Ascending aorta (tissue), 2 donors: ENCODE results near the gene SYTL5. TPM values are rescaled to one million over a fixed set of nuclear protein-coding genes. Genes with fewer than 3 reads are reported as not detected.

Source experiments
- DNase-seq, 2 donors: peaks; one replicate each; pipeline ENCODE4 v3.0.0-alpha.2; 2019; ENCODE audit warnings: low spot score in 2 of 2
- H3K27ac ChIP-seq, 2 donors: fragments of 200-600 bp; sonication (generic); one replicate each; pipeline ENCODE4 v1.5.1; 2016 to 2017; ENCODE audit warnings: mild to moderate bottlenecking in 1 of 2
- H3K27me3 ChIP-seq: fragments of 200-600 bp; sonication (generic); one replicate; pipeline ENCODE4 v1.5.1; 2017
- H3K36me3 ChIP-seq, 2 donors: fragments of 200-600 bp; sonication (generic); one replicate each; pipeline ENCODE4 v1.5.1; 2016
- H3K4me1 ChIP-seq, 2 donors: fragments of 200-600 bp; sonication (generic); one replicate each; pipeline ENCODE4 v1.5.1; 2016 to 2017; ENCODE audit warnings: mild to moderate bottlenecking in 1 of 2
- H3K4me3 ChIP-seq, 2 donors: fragments of 200-600 bp; sonication (generic); one replicate each; pipeline ENCODE4 v1.5.1; 2016 to 2017; ENCODE audit warnings: mild to moderate bottlenecking in 1 of 2
- H3K9me3 ChIP-seq, 2 donors: fragments of 200-600 bp; sonication (generic); one replicate each; pipeline ENCODE4 v1.5.1; 2016
- intact Hi-C: fragments of 100-400 bp; cut with DNase I; formaldehyde crosslinking; loops from one replicate; pipeline ENCODE4 v1.15.1; 2023
- total RNA-seq: library from RNA; depleted of rRNA; stranded (reverse); fragments of >200 nt; gene quantifications from one replicate; pipeline ENCODE4 v1.1.0, GENCODE V29; 2016
- TF ChIP-seq, protein P1 (sequence below), 3 experiments: fragments of 200-600 bp in 2 of 3; fragments of 450-650 bp in 1 of 3; sonication (generic) in 2 of 3; IDR thresholded peaks; one replicate each; pipeline ENCODE4 v1.5.1; 2016 to 2019; ENCODE audit warnings: antibody characterized with exemption in 3 of 3, mild to moderate bottlenecking in 1 of 3, moderate library complexity in 1 of 3

The SYTL5 gene
- total RNA-seq, 1 donor from 2014 or later, result not detected

GRCh38 chrX:38081909-38082308 is 75.6 kb downstream of the SYTL5 start:
- H3K27ac ChIP-seq, result no peak overlapping the region
- no peaks in the 10 kb centered on the region for H3K36me3 ChIP-seq
- H3K27me3 ChIP-seq, result no peaks in the 10 kb centered on the region
- no peaks in the 10 kb centered on the region for H3K9me3 ChIP-seq
- DNase-seq, result no peak
- no peak overlapping the region for H3K4me3 ChIP-seq
- H3K4me1 ChIP-seq, result no peaks in the 10 kb centered on the region
- intact Hi-C loops, result no loop called here
- TF ChIP-seq, protein P1, sequence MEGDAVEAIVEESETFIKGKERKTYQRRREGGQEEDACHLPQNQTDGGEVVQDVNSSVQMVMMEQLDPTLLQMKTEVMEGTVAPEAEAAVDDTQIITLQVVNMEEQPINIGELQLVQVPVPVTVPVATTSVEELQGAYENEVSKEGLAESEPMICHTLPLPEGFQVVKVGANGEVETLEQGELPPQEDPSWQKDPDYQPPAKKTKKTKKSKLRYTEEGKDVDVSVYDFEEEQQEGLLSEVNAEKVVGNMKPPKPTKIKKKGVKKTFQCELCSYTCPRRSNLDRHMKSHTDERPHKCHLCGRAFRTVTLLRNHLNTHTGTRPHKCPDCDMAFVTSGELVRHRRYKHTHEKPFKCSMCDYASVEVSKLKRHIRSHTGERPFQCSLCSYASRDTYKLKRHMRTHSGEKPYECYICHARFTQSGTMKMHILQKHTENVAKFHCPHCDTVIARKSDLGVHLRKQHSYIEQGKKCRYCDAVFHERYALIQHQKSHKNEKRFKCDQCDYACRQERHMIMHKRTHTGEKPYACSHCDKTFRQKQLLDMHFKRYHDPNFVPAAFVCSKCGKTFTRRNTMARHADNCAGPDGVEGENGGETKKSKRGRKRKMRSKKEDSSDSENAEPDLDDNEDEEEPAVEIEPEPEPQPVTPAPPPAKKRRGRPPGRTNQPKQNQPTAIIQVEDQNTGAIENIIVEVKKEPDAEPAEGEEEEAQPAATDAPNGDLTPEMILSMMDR (IDR thresholded peaks at IDR 0.05), result no peak

- Histone ChIP-seq H3K4me1 (no peaks in the 10 kb centered on the region), H3K27me3 (no peaks in the 10 kb centered on the region), H3K4me3 (no peak overlapping the region), H3K9me3 (no peaks in the 10 kb centered on the region), H3K27ac (no peak overlapping the region), H3K36me3 (no peaks in the 10 kb centered on the region)
- intact Hi-C loops, result no loop called here
- no peak for DNase-seq
- TF ChIP-seq, protein P1 (IDR thresholded peaks at IDR 0.05), result no peak
Measured at GRCh38 chrX:38082309-38082708, 76.0 kb downstream of the SYTL5 start.

GRCh38 chrX:38085813-38086212 is 79.5 kb downstream of the SYTL5 start:
- intact Hi-C loops, result no loop called here
- no peak for DNase-seq
- no peak overlapping the region for H3K4me3 ChIP-seq
- no peaks in the 10 kb centered on the region for H3K9me3 ChIP-seq
- no peaks in the 10 kb centered on the region for H3K4me1 ChIP-seq
- no peaks in the 10 kb centered on the region for H3K36me3 ChIP-seq
- TF ChIP-seq, protein P1 (IDR thresholded peaks at IDR 0.05), result no peak
- no peaks in the 10 kb centered on the region for H3K27me3 ChIP-seq
- H3K27ac ChIP-seq, result no peak overlapping the region

DNA sequence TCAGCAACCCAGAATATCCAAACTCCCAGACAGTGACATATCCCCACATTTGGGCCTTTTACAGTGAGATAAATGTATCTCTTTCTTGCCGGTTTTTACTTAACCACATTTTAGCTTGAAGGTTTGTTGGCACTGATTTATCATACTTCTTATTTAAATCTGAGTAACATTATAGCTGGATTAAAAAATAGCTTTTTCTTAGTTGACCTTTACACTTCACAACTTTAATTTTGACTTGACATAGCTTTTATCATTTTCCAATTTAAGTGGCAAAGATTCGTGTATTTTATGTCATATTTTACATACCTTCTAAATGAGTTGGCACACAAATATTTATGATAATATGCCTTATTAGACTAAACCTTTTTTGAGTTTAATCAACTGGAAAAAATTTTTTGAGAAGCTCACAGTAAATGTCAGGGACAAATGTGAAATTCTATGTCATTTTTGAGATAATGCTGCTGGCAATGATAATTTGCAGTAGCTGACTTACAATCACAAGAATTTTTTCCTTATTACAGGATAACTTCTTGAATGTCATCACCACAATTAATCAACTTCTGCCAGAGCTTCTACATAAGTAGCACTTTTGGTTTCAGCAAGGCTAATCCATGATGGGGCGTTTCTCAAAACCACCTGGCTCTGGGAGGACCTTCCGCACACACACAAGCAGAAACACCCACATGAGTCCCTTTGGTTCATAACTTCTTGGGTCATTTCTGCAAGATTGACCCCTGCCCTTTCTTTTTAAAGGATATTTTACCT is 80.3 kb downstream of the SYTL5 start:
- no peak overlapping the region for H3K4me3 ChIP-seq
- H3K27me3 ChIP-seq, result no peaks in the 10 kb centered on the region
- H3K36me3 ChIP-seq, result no peaks in the 10 kb centered on the region
- DNase-seq, result no peak
- TF ChIP-seq, protein P1 (IDR thresholded peaks at IDR 0.05), result no peak
- H3K4me1 ChIP-seq, result no peaks in the 10 kb centered on the region
- H3K9me3 ChIP-seq, result no peaks in the 10 kb centered on the region
- intact Hi-C loops, result no loop called here
- H3K27ac ChIP-seq, result no peak overlapping the region

- Histone ChIP-seq H3K36me3 (no peaks in the 10 kb centered on the region), H3K27ac (no peak overlapping the region), H3K4me3 (no peak overlapping the region), H3K27me3 (no peaks in the 10 kb centered on the region), H3K9me3 (no peaks in the 10 kb centered on the region), H3K4me1 (no peaks in the 10 kb centered on the region)
- intact Hi-C loops, result no loop called here
- TF ChIP-seq, protein P1 (IDR thresholded peaks at IDR 0.05), result no peak
- no peak for DNase-seq
Measured at GRCh38 chrX:38087594-38087993, 81.2 kb downstream of the SYTL5 start.
